ENCODE results near the gene KCNIP1. TPM values are rescaled to one million over a fixed set of nuclear protein-coding genes. Genes with fewer than 3 reads are reported as not detected.

Gene KCNIP1
- polyA plus RNA-seq, 2 of the 4 experiments (the other 2 are of a cell fraction), result not detected

GRCh38 chr5:170560938-170561337 lies 57.1 kb downstream of the KCNIP1 start:
- ATAC-seq, result no peak
- Histone ChIP-seq H3K4me1 (no peaks in the 10 kb centered on the region), H3K27ac (no peak overlapping the region), H3K4me3 (no peak overlapping the region), H3K9me3 (no peaks in the 10 kb centered on the region), H3K4me2 (no peak overlapping the region)
- ChIA-PET CTCF (no interaction called here), POLR2A (no interaction called here)
- FAIRE-seq, result no peak
- TF ChIP-seq PHF8 (IDR thresholded peaks at IDR 0.05; ENCODE audit: borderline replicate concordance, low read depth) (no peak), NPAS2 (CRISPR knock-in tag; IDR thresholded peaks at IDR 0.05; ENCODE audit: borderline replicate concordance) (no peak), CBX8 (IDR thresholded peaks at IDR 0.05) (no peak), ELK1 (IDR thresholded peaks at IDR 0.05; ENCODE audit: low read depth, low read length) (no peak), POLR2A (IDR thresholded peaks at IDR 0.05; ENCODE audit: low read length) (no peak), RNF2 (IDR thresholded peaks at IDR 0.05; ENCODE audit: borderline replicate concordance, low read depth) (no peak), CEBPB (IDR thresholded peaks at IDR 0.05) (no peak), HMGXB4 (CRISPR knock-in tag; IDR thresholded peaks at IDR 0.05; ENCODE audit: borderline replicate concordance) (no peak), CTCF (IDR thresholded peaks at IDR 0.05) (no peak), HEYL (CRISPR knock-in tag; IDR thresholded peaks at IDR 0.05) (no peak)
- DNase-seq (ENCODE audit: low read depth in 1 of 2, low spot score in 1 of 2), result no peak
- 49% methylated on average over 6 of the region's 7 CpGs for WGBS (ENCODE audit: missing lambda C conversion rate)

GRCh38 chr5:170562166-170562874 lies 58.5 kb downstream of the KCNIP1 start:
- no peak overlapping the region for H3K4me2 ChIP-seq
- 53% methylated on average over 6 of the region's 6 CpGs for WGBS (ENCODE audit: missing lambda C conversion rate)
- no peak overlapping the region for H3K27ac ChIP-seq
- no peak overlapping the region for H3K4me3 ChIP-seq
- no peak for DNase-seq (ENCODE audit: low read depth in 1 of 2, low spot score in 1 of 2)
- no peak for FAIRE-seq
- no peak; a peak in 1 of 6 replicates for ATAC-seq
- ChIA-PET POLR2A (no interaction called here), CTCF (interaction anchor here (0.7 to 4.1 kb wide), 2 partner anchors 128 to 378 kb away, joined by 3 to 13 read pairs; no protein-coding TSS in a partner anchor)
- TF ChIP-seq HDAC2 (IDR thresholded peaks at IDR 0.05) (no peak), KDM1A (IDR thresholded peaks at IDR 0.05; ENCODE audit: low read depth) (no peak)
- H3K4me1 ChIP-seq, result no peaks in the 10 kb centered on the region
- H3K9me3 ChIP-seq, result no peaks in the 10 kb centered on the region

- WGBS (ENCODE audit: missing lambda C conversion rate), result 64% methylated on average over 4 of the region's 4 CpGs
- ATAC-seq, result no peak
- POLR2A ChIA-PET, result no interaction called here
- Histone ChIP-seq H3K27ac (no peak overlapping the region), H3K9me3 (no peaks in the 10 kb centered on the region), H3K4me3 (no peak overlapping the region), H3K4me1 (no peaks in the 10 kb centered on the region), H3K4me2 (no peak overlapping the region)
- DNase-seq (ENCODE audit: low read depth in 1 of 2, low spot score in 1 of 2), result no peak
- CTCF ChIA-PET, result interaction anchor here (1.4 to 4.1 kb wide), 2 partner anchors 12 to 128 kb away, joined by 3 to 13 read pairs; no protein-coding TSS in a partner anchor
- FAIRE-seq, result no peak
- TF ChIP-seq CHD4 (IDR thresholded peaks at IDR 0.05; ENCODE audit: borderline replicate concordance), result no peak
- no peak for TF ChIP-seq NPAS2 (CRISPR knock-in tag; IDR thresholded peaks at IDR 0.05; ENCODE audit: borderline replicate concordance)
- TF ChIP-seq REST (IDR thresholded peaks at IDR 0.05), result no peak
- TF ChIP-seq PBX3 (IDR thresholded peaks at IDR 0.05), result no peak
- TF ChIP-seq HDAC2 (IDR thresholded peaks at IDR 0.05), result no peak
- no peak for TF ChIP-seq GATA3 (IDR thresholded peaks at IDR 0.05; ENCODE audit: borderline replicate concordance)
- no peak for TF ChIP-seq MAFK (IDR thresholded peaks at IDR 0.05; ENCODE audit: partially characterized antibody)
- no peak for TF ChIP-seq FOSL2 (IDR thresholded peaks at IDR 0.05)
- no peak for TF ChIP-seq FOSL2 (CRISPR knock-in tag; IDR thresholded peaks at IDR 0.05)
- no peak for TF ChIP-seq FOXS1 (CRISPR knock-in tag; IDR thresholded peaks at IDR 0.05)
- no peak for TF ChIP-seq ZC3H11A (IDR thresholded peaks at IDR 0.05)
- TF ChIP-seq POLR2AphosphoS2 (conservative IDR thresholded peaks at IDR 0.05; ENCODE audit: low read length), result no peak
- no peak for TF ChIP-seq PHF8 (IDR thresholded peaks at IDR 0.05; ENCODE audit: borderline replicate concordance, low read depth)
- TF ChIP-seq FOSB (CRISPR knock-in tag; IDR thresholded peaks at IDR 0.05), result no peak
- TF ChIP-seq KDM5A (IDR thresholded peaks at IDR 0.05), result no peak
- TF ChIP-seq TFCP2L1 (CRISPR knock-in tag; IDR thresholded peaks at IDR 0.05), result no peak
These were observed 59.0 kb downstream of the KCNIP1 start for GRCh38 chr5:170562875-170563228.
